Measurements from ENCODE around the gene ADIPOR2. TPM values are rescaled to one million over a fixed set of nuclear protein-coding genes. Genes with fewer than 3 reads are reported as not detected.
"Not testable (repeated sequence)": the region's sequence is repeated elsewhere in the genome, so short reads cannot be mapped to it uniquely, and the experiment has no call there.

The ADIPOR2 gene
- total RNA-seq, 4 donors from 2014 or later: 40.3 to 47.9 (median 43.4) TPM

DNA sequence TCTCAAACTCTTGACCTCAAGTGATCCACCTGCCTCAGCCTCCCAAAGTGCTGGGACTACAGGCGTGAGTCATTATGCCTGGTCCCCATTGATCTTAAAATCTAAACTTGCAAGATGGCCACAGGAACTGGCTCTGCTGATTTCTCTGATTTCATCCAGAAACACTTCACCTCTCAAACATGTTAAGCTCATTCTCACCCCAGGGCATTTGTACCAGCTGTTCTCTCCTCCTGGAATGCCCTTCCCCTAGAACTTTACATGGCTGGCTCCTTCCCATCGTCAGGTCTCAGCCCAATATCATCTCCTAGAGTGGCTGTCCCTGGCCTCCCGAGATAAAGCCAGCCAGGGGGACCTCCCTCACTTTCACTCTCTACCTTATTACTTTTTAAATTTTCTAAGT, 124.2 kb downstream of the ADIPOR2 start:
- Histone ChIP-seq H3K36me3 (no peaks in the 10 kb centered on the region), H3K4me1 (peaks cover 6% of the 10 kb centered on the region), H3K4me3 (no peak overlapping the region), H3K9me3 (no peaks in the 10 kb centered on the region), H3K27ac (no peak overlapping the region), H3K27me3 (peaks cover 32% of the 10 kb centered on the region)
- 88% methylated on average over 3 of the region's 3 CpGs for WGBS
- DNase-seq (ENCODE audit: low spot score in 2 of 2): no peak
- TF ChIP-seq POLR2A (IDR thresholded peaks at IDR 0.05) (no peak), EP300 (IDR thresholded peaks at IDR 0.05) (no peak), POLR2AphosphoS5 (IDR thresholded peaks at IDR 0.05) (no peak)
- TF ChIP-seq, protein P1, sequence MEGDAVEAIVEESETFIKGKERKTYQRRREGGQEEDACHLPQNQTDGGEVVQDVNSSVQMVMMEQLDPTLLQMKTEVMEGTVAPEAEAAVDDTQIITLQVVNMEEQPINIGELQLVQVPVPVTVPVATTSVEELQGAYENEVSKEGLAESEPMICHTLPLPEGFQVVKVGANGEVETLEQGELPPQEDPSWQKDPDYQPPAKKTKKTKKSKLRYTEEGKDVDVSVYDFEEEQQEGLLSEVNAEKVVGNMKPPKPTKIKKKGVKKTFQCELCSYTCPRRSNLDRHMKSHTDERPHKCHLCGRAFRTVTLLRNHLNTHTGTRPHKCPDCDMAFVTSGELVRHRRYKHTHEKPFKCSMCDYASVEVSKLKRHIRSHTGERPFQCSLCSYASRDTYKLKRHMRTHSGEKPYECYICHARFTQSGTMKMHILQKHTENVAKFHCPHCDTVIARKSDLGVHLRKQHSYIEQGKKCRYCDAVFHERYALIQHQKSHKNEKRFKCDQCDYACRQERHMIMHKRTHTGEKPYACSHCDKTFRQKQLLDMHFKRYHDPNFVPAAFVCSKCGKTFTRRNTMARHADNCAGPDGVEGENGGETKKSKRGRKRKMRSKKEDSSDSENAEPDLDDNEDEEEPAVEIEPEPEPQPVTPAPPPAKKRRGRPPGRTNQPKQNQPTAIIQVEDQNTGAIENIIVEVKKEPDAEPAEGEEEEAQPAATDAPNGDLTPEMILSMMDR (IDR thresholded peaks at IDR 0.05): no peak

DNA sequence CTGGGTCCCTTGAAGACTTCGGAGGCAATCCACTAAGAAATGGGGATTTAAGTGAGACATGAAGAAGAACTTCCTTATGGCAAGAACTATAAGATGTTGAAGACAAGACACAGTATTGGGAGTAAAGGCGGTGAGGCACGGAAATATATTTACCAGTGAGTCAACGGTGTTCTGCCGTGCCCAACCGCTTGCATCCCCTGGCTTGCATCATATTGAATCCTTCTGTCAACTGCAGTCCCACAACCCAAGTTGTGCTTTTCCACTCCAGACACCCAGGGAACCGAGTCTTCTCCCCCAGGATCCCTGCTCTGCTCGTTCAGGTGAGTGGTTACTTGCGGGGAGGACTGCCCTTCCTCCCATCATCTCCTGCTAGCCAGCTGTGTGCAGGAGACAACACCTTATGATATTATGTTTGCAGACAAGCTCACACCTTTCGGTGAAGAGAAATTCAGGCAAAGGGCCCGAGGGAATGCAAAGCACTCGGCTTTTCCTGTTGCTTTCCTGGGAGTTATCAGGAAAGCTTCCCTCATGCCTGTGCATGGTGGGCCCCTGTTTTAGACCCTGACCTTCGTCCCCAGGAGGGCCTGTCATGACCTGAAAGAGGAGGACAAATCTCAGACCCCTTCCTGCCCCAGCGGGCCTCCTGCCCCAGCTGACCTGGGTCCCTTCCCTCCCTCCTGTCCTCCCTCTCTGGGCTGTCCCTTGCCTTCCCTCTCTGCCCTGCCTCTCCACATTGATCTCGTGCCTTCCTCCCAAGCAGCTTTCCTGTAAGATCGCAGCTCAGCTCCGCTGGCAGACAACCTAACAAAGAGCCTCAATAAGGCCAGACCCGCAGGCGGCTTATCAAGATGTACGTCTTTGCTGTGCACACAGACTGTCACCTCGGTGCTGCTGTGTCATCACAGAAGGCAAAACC, 125.2 kb downstream of the ADIPOR2 start:
- TF ChIP-seq EP300 (IDR thresholded peaks at IDR 0.05) (no peak), POLR2AphosphoS5 (IDR thresholded peaks at IDR 0.05) (no peak), POLR2A (IDR thresholded peaks at IDR 0.05) (no peak)
- TF ChIP-seq, protein P1 (IDR thresholded peaks at IDR 0.05): no peak
- Histone ChIP-seq H3K36me3 (no peaks in the 10 kb centered on the region), H3K9me3 (no peaks in the 10 kb centered on the region), H3K27me3 (peaks cover 42% of the 10 kb centered on the region), H3K4me1 (peaks cover 6% of the 10 kb centered on the region), H3K4me3 (no peak overlapping the region), H3K27ac (no peak overlapping the region)
- DNase-seq (ENCODE audit: low spot score in 2 of 2): no peak
- 67% methylated on average over 21 of the region's 21 CpGs for WGBS

DNA sequence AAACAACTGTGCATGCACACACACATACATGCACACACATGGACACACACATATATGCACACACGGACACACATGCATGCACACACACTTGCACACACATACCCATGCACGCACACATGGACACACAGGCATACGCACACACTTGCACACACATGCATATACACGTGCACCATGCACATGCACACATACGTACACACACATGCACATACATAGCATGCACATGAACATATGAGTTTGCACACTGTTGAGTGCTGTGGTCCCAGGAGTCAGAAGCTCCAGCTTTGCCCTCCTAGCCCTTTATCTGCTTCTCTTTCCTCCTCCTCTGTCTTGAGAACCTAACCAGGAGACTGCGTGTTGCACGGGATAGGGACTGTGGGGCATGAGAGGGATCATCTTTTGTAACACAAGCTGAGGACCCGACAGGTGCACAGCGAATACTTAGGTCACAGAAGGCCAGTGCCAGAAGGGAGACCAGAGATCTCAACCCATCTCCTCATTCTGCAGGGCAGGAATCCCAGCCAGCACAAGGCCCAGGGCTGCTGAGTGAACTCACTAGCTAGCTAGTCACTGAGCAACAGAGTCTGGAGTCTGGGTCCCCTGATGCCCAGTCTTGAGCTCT, 126.0 kb downstream of the ADIPOR2 start:
- H3K9me3 ChIP-seq: no peaks in the 10 kb centered on the region
- TF ChIP-seq POLR2A (IDR thresholded peaks at IDR 0.05): no peak
- TF ChIP-seq EP300 (IDR thresholded peaks at IDR 0.05): no peak
- no peak for TF ChIP-seq POLR2AphosphoS5 (IDR thresholded peaks at IDR 0.05)
- TF ChIP-seq, protein P1 (IDR thresholded peaks at IDR 0.05): no peak
- peaks cover 50% of the 10 kb centered on the region for H3K27me3 ChIP-seq
- peaks cover 6% of the 10 kb centered on the region for H3K4me1 ChIP-seq
- H3K27ac ChIP-seq: no peak overlapping the region
- no peak for DNase-seq (ENCODE audit: low spot score in 2 of 2)
- H3K36me3 ChIP-seq: no peaks in the 10 kb centered on the region
- 92% methylated on average over 9 of the region's 9 CpGs for WGBS
- no peak overlapping the region for H3K4me3 ChIP-seq

DNA sequence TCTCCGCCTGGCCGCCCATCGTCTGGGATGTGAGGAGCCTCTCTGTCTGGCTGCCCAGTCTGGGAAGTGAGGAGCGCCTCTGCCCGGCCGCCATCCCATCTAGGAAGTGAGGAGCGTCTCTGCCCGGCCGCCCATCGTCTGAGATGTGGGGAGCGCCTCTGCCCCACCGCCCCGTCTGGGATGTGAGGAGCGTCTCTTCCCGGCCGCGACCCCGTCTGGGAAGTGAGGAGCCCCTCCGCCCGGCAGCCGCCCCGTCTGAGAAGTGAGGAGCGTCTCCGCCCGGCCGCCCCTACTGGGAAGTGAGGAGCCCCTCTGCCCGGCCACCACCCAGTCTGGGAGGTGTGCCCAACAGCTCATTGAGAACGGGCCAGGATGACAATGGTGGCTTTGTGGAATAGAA, 127.1 kb downstream of the ADIPOR2 start:
- not testable (repeated sequence) for H3K4me3 ChIP-seq; H3K9me3 ChIP-seq; H3K36me3 ChIP-seq; H3K27ac ChIP-seq; H3K4me1 ChIP-seq; DNase-seq (ENCODE audit: low spot score in 2 of 2)
- peaks cover 60% of the 10 kb centered on the region for H3K27me3 ChIP-seq
- 85% methylated on average over 25 of the region's 28 CpGs for WGBS

DNA sequence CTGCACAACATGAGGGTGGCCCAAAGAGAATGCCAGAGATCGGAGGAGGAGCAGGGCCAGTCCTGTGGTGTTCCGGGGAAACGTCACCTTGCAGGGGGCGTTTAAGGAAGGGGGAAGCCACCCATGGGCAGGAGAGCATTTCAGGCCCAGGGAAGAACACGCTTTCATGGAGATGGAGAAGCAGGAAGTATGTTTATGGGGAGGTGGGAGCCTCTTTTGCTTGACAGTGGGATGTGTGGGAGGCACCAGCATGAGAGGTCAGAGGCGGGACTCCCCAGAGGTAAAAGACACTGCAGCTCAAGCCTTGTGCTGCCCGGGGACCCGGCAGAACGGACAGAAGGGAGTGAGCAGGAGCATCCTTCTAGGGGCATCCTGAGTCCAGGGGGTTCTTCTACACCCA, 128.2 kb downstream of the ADIPOR2 start:
- 66% methylated on average over 9 of the region's 9 CpGs for WGBS
- Histone ChIP-seq H3K4me1 (no peaks in the 10 kb centered on the region), H3K4me3 (no peak overlapping the region), H3K27ac (no peak overlapping the region), H3K27me3 (peaks cover 64% of the 10 kb centered on the region), H3K36me3 (no peaks in the 10 kb centered on the region), H3K9me3 (no peaks in the 10 kb centered on the region)
- TF ChIP-seq EP300 (IDR thresholded peaks at IDR 0.05) (no peak), POLR2A (IDR thresholded peaks at IDR 0.05) (no peak), POLR2AphosphoS5 (IDR thresholded peaks at IDR 0.05) (no peak)
- TF ChIP-seq, protein P1 (IDR thresholded peaks at IDR 0.05): no peak
- DNase-seq (ENCODE audit: low spot score in 2 of 2): no peak
